ENCODE data around the gene MYO18B. TPM values are rescaled to one million over a fixed set of nuclear protein-coding genes. Genes with fewer than 3 reads are reported as not detected.

Gene MYO18B
- not detected in 2 replicates for total RNA-seq

GRCh38 chr22:25741692-25742626 is at the start of gene MYO18B:
MYO18B (plus strand) TSS chr22:25742188; CDS start chr22:25761093, 18,905 bp downstream.

Small RNA genes within 50 kb of the gene (small RNA-seq; reads per million reads assigned to genes)
- gene RN7SKP169 (not detected), gene RNA5SP494 (not detected), gene Z98949.2 (not detected)

Other genes with a start within 250 kb of the MYO18B start
- gene GRK3, start 177.5 kb upstream of the MYO18B start, total RNA-seq: 0.65 and 1.7 TPM in 2 replicates

Data from vein endothelial cell (primary cell).